Measurements from ENCODE around the gene INSR. TPM values are rescaled to one million over a fixed set of nuclear protein-coding genes. Genes with fewer than 3 reads are reported as not detected.

Gene INSR
- total and polyA plus RNA-seq, 2 donors (not counting 3 experiments of a cell fraction or from before 2014, with no cell fraction given): 4.9 to 19.5 TPM

DNA sequence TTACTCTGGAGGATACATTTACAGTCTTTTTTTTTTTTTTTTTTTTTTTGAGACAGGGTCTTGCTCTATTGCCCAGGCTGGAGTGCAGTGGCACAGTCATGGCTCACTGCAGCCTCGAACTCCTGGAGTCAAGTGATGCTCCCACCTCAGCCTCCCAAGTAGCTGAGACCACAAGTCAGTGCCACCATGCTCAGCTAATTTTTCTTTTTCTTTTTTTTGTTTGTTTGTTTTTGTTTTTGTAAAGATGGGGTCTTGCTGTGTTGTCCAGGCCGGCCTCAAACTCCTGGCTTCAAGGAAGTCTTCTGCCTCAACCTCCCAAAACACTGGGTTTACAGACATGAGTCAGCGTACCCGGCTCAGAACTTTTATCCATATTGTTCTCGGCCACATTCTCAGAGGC is 64.5 kb downstream of the INSR start:
- dilution Hi-C loops (cut with MboI; ENCODE audit: extremely low pct_ligation_motif_present, low sequenced_read_pairs): no loop called here
- ChIA-PET CTCF (interaction anchor here (1.1 kb wide), 1 partner anchor 10 kb away, joined by 5 read pairs; no protein-coding TSS in a partner anchor), POLR2A (no interaction called here)
- no peaks in the 10 kb centered on the region for H3K4me1 ChIP-seq (ENCODE audit: control insufficient read depth, extremely low read depth, insufficient read depth, low read length)
- no peaks in the 10 kb centered on the region for H3K9me1 ChIP-seq (replicated peaks; ENCODE audit: control insufficient read depth, extremely low read depth, insufficient read depth, low read length)
- no peak overlapping the region for H2AFZ ChIP-seq (ENCODE audit: low read depth, low read length)
- no peak overlapping the region for H3K27ac ChIP-seq (ENCODE audit: insufficient read depth, low read depth, low read length)
- H3K9me3 ChIP-seq (replicated peaks; ENCODE audit: control insufficient read depth, insufficient read depth, low read length): no peaks in the 10 kb centered on the region
- no TSS peak for BruUV-seq (replicated peaks)
- no peaks in the 10 kb centered on the region for H3K79me2 ChIP-seq (ENCODE audit: control insufficient read depth, insufficient read depth, low read length)
- TF ChIP-seq FOS (IDR thresholded peaks at IDR 0.05; ENCODE audit: borderline replicate concordance, insufficient read depth, low read length) (no peak), JUN (IDR thresholded peaks at IDR 0.05; ENCODE audit: borderline replicate concordance, insufficient read depth, insufficient read length, low read depth) (no peak), GATA2 (IDR thresholded peaks at IDR 0.05; ENCODE audit: insufficient read depth, insufficient read length, low read depth, low read length) (no peak), POLR2AphosphoS5 (IDR thresholded peaks at IDR 0.05; ENCODE audit: insufficient read depth, low read depth, low read length) (no peak), MYC (IDR thresholded peaks at IDR 0.05; ENCODE audit: low read depth, low read length) (no peak), POLR2A (IDR thresholded peaks at IDR 0.05; ENCODE audit: low read depth, low read length) (no peak), EZH2 (IDR thresholded peaks at IDR 0.05; ENCODE audit: borderline replicate concordance, low read depth, low read length, severe bottlenecking) (no peak)
- TF ChIP-seq, protein P1, sequence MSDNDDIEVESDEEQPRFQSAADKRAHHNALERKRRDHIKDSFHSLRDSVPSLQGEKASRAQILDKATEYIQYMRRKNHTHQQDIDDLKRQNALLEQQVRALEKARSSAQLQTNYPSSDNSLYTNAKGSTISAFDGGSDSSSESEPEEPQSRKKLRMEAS (IDR thresholded peaks at IDR 0.05; ENCODE audit: insufficient read depth, insufficient read length): no peak
- TF ChIP-seq, protein P2, sequence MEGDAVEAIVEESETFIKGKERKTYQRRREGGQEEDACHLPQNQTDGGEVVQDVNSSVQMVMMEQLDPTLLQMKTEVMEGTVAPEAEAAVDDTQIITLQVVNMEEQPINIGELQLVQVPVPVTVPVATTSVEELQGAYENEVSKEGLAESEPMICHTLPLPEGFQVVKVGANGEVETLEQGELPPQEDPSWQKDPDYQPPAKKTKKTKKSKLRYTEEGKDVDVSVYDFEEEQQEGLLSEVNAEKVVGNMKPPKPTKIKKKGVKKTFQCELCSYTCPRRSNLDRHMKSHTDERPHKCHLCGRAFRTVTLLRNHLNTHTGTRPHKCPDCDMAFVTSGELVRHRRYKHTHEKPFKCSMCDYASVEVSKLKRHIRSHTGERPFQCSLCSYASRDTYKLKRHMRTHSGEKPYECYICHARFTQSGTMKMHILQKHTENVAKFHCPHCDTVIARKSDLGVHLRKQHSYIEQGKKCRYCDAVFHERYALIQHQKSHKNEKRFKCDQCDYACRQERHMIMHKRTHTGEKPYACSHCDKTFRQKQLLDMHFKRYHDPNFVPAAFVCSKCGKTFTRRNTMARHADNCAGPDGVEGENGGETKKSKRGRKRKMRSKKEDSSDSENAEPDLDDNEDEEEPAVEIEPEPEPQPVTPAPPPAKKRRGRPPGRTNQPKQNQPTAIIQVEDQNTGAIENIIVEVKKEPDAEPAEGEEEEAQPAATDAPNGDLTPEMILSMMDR (IDR thresholded peaks at IDR 0.05; ENCODE audit: extremely low read depth in 1 of 2, insufficient read depth in 1 of 2, low read depth in 1 of 2, low read length in 2 of 2): no peak
- H3K4me2 ChIP-seq (ENCODE audit: insufficient read depth, low read length): no peak overlapping the region
- H3K27me3 ChIP-seq (ENCODE audit: control insufficient read depth in 2 of 2, insufficient read depth in 2 of 2, low read length in 2 of 2): no peaks in the 10 kb centered on the region
- FAIRE-seq: no peak
- H4K20me1 ChIP-seq (replicated peaks; ENCODE audit: control insufficient read depth, extremely low read depth, insufficient read depth, low read length): no peaks in the 10 kb centered on the region
- H3K9ac ChIP-seq (replicated peaks; ENCODE audit: extremely low read depth, insufficient read depth, low read length): no peak overlapping the region
- intact Hi-C loops (cut with micrococcal nuclease): no loop called here
- no peak for DNase-seq (ENCODE audit: low read depth, low spot score)
- no peaks in the 10 kb centered on the region for H3K36me3 ChIP-seq (ENCODE audit: control insufficient read depth in 2 of 2, extremely low read depth in 1 of 2, insufficient read depth in 2 of 2, low read length in 2 of 2)
- H3K4me3 ChIP-seq (replicated peaks in 1 of 3; ENCODE audit: insufficient read depth in 1 of 3, low read depth in 1 of 3, low read length in 3 of 3): no peak overlapping the region

All from endothelial cell of umbilical vein (primary cell).